ELR (cell line): ENCODE measurements around the gene ZBTB7C.
A peak's percentile ranks its signal among the peaks of the same experiment; 100 is the strongest.

Experiments
- DNase-seq: peaks from one replicate; pipeline ENCODE4 v3.0.0-alpha.2; 2015; ENCODE audit warnings: low read depth

Gene ZBTB7C

DNA sequence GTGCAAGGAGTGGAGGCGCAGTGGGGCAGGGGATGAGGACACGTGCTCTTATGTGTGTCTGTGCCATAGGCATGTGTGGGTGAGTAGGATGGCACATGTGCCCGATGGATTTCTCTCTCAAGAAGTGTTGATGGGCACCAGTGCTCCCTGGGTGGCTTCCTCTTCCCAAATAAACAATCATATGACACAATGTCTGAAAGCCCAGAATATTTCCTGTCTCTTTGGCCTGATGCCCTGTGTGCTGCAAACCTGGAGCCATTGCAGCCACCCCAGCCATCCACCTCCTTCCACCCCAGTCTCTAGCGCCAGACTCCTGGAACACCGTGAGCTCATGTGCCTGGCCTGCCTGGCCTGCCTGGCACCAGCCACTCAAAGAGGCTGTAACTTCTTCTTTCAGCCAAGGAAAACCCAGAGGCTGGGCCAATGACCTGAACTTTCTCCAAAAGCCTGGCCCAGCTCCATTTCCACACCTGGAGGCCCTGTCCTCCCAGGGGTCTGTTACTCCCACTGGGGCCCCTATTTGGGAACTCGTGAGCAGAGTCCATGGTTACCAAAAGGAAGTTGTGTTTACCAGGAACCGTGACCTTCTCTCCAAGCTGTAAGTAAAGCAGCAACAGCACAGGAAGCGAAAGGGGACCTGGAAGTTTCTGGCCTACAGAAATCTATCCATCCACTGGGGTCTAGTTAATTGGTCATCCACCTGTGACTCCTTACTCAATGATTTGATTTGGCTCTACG, 9.5 kb upstream of the ZBTB7C start:
- DNase-seq = no peak

DNA sequence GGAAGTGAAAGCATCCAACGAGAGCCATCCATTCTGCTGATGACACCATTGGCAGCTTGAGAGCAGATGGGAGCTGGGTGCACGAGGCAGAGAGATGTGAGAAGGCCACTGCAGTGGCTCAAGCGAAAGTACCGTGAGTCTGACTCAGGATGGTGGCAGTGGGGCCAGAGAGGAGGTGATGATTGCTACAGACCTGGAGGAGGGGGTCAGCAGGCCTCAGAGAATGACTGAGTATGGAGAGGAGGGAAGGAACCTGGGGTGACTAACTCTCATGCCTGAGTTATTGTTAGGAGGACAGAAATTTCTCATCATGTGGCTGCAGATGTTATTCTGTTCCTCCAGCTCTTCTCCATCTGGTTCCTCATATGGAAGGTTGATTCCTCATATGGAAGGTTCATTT, 8.8 kb upstream of the ZBTB7C start:
- peak; percentile 8 for DNase-seq

DNA sequence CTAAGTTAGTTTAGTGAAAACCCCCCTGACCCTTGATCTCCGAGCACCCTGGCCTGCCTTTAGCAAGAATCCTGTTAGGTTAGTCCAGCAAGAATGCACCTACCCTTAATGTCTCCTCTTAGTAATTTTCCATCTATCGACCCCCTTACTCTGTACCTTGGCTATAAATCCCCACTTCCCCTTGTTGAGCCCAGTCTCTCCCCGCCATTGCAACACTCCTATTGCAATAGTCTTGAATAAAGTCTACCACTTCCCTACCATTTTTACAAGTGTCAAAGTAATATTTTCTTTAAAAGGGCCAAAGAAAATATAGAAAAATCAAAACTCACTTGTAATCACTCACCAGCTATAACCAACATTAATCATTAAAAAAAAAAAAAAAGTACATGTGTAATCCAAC, 4.2 kb upstream of the ZBTB7C start:
- no peak for DNase-seq

DNA sequence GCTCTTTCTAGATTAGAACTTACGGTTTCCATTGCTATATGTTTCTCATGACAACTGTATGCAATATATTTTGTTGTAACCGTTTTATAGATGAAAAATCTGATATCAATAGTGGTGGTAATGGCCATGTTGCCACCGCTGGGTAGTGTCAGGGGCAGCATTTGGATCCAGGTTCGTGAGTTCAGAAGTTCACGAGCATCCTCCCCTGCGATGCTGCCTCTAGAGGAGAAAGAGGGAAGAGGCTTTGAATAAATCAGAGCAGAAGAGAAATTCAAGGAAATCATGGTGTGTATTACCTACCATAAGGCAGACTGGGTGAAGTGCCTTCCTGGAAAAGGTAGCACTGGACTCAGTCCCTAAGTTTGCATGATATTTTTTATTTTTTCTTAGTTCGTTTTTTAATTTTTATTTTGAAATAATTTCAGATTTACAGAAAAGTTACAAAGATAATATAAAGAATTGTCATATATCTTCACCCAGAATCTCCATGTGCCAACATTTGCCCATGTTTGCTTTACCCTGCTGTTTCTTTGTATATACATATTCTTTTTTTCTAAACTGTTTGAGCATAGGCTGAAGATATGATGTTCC, 3.3 kb upstream of the ZBTB7C start:
- DNase-seq = peak; percentile 65

DNA sequence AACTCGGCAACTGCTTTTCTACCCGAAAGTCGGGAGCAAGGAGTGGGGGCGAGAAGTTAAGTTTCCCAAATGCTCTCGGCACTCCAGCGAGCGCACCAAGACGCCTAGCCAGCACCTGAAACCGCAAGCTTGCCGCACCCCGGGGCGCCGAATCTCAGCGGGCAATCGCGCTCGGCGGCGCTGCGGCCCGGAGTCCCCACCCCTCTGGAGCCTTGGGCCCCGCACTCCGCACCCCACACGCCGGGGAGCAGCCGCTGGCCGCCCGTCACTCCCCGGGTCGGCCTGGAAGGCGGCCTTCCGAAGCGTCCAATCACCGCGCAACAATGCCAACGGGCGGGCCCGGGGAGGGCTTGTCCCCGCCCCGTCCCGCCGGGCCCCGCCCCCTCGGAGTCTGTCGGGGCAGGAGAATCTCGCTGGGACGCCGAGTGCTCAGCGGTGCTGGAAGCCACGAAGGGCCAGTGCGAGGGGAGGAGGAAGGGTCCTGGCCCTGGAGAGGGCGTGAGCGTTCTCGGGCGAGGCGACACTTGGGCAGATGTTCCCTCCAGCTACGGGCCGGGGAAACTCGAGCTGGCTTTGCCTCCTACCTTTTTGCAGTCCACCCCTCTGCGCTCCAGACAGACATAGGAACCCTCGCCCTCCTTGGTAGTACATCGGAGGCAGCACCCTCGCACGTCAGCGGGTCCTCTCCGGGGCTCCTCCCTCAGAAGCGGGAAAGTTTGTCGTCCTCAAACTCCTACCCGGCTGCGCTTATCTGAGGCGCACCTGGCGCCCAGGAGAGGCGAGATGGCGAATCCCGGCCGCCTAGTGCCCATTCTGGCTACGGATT, 1.1 kb upstream of the ZBTB7C start:
- peak; percentile 86 for DNase-seq

DNA sequence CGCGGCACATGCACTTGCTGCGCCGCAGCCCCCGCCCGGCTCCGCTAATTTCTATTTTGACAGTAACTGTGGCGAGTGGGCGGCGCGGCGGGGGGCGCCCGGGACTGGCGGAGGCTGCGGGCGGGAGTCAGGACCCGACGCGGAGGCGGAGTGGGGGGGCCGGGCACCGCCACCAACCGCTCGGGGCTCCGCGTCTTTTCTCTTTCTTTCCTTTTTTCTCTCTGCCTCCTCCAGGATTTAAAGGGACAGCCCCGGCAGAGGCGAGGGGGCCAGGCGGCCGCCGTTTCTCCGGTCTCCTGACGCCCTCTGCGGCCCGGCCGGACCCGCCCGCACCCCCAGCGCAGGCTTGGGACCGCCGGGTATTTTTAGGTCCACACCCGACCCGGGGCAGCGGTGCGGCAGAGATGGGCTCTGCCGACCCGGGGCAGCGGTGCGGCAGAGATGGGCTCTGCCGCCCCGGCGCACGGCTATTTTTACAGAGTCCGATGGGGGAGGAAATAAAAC, 460 bp upstream of the ZBTB7C start:
- peak; percentile 24 for DNase-seq

DNA sequence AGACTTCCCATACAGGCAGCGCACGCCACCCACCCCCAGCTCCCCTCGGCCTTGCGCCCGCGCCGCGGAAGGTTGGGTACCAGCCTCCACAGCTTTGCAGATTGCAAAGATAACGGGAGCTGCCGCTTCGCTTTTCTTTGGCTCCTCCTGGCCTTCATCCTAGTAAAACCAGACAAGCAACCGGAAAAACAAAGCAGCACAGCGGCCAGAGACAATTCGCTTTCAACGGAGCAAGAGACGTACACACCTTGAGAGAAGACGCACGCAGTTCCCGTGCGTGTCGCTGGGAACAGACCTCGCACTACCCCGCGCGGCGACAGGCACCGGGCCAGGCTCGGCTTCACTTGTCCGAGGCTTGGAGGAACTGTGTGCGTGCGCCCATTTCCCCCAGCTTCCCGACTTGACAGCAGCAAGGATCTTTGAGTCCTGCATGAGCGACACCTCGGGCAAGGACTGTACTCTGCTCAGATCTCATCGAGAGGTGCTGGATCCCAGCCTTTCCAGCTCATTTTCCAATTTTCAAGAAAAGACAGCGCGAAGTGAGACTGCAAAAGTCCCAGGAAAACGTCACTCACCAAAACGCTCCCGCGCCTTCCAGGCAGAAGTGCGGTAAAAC, 964 bp downstream of the ZBTB7C start:
- DNase-seq = no peak

DNA sequence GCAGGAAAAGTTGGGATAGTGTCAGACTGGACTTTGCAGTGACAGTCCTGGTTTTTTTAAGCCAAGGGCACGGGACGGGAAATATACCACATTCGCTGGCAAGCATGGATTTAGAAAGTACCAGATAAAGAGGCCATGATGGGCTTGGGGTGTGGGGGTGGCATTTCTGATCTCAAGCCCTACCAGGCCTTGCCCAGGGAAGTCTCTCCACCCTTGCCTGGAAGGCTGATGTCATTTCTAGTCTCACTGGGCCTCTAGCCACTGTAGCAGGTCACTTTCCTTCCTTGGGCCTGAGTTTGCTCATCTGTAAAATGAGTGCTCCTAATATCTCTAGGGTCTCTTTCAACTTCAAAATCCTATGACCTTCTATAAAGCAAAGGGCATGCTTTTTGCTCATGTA, 1.8 kb downstream of the ZBTB7C start:
- no peak for DNase-seq

DNA sequence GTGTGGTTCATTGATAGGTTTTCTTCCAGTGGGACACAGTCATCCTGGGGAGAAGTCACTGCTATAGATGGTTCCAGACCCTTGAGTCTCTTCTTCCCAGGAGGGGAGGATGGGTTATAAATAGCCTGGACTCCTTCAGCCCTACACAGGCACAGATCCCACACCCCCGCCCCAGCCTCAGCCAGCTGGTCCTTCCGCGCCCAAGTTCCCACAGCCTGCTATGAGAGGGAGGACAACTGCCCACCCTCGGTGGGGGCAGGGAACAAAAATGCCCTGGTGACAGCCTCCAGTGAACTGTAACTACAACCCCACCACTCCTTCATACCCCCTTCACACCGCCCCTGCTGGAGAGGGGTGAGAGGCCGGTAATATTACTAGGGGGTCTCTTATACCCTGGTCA, 3.2 kb downstream of the ZBTB7C start:
- DNase-seq = no peak

DNA sequence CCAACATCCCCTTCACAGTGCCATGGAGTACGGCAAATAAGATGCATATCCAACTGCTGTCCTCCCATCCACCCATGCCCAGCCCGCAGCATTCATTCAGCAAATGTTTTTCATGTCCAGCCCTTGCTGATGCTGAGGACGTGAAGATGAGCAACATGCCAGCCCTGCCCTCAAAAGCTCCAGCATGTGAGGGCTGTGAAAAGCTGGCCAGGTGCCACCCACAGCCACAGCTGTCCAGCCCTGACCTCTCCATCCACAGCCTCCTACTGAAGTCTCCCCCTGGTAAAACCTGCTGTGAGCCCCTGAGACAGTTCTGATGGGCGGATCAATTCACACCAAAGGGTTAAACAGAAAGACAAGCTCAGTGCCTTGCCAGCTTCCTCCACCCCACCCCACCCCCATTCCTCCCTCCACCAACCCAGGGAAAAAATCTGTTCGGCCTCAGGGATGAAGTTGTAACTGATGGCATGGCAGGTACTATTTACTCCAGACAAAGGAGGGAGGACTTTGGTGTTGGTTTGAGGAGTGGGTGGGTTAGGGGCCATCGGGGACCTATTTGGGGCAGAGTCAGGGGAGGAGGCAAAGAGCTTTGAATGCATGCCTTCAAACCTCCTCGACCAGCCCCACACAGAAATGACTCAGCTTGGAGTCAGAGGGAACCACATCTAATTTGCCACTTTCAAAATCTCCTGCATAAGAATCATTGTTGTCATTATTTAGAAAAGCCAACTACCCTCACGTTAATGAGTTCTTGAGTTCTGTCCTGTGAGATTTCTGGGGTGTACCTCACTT, 4.3 kb downstream of the ZBTB7C start:
- DNase-seq = peak; percentile 56

DNA sequence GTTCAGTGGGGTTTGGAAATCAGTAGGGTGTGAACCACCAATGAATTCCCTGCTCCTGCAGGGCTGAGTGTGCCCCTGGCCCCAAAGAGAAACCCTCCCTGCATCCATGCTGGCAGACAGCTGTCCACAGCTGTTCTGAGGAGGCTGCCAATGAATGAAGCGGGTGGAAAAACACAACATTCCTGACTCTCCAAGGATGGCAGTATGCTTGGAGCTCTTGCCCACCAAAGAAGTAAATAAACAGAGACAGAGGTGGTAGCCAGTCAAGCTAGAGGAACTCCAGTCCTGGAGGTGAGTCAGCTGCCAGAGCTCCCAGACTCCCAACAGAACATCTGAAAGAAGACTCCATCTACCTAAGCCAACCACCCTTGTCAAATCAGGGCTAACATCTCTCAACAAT, 6.2 kb downstream of the ZBTB7C start:
- peak; percentile 16 for DNase-seq

DNA sequence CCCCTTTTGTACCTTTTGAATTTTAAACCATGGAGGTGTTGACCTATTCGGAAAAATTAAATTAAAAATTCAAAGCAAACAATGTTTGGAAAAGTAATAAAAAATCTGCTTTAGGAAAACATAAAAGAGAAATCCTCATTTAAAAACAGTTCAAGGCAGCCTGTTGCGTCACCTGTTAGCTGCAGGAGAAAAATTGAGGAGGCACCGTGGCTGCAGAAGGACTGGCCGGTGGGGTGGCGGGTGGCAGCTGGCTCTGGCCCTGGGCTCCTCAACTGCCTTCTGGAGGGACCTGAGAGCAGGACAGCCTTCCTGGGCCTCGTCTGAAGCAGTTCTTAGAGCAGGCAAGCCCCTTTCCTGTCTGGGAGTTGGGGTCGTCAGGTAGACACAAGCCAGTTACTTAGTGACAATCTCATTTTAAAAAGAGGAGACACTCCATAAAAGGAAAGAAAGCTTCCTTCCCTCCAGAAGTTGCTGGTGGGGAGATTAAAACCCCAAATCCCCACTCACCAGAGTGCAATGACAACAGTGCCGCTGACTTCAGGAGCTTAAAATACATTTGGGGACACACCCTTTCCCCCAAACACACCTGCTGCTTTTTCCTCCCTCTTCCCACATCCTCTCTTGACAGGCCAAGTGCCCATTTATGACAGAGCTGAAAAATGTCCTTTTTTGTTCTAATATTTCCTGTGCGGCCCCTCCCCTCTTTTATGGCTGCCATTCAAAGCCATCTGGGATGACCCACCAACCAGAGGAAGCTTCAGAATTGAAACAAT, 9.7 kb downstream of the ZBTB7C start:
- DNase-seq = no peak

DNA sequence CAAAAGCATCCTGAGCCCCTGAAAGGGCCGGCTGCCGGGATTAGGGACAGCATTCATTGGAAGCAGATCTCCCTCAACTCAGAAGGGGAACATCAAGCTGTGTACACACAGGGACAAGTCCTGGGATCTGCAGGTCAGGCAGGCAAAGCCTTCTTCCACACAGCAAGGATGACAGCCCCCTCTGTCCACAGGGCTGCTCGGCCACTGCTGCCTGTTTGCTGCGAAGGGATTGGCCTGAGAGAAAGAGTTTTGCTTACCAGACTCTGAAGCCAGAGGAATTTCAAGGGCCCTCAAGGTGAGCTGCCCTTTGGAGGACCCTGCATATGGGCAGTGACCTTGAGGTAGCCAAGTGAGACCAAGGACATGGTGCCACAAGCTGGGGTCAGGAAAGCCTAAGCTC, 11.1 kb downstream of the ZBTB7C start:
- DNase-seq = no peak

DNA sequence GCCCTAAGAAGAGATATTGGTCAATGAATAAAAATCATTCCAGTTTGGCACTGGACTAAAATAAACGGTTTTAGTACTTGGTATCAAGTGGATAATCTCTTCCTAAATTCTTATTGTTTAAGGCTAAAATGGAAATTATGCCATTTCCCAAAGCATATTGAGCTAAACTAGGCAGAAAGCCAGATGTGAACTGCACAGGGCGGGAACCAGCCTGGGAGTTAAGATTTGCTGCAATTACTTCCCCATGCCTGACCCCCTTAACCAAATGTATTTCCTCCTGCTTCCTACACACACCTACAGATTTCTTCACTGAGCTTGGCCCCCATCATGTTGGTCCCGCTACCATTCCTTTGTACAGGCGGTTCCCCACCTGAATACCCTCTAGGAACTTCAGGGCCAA, 12.2 kb downstream of the ZBTB7C start:
- DNase-seq = no peak

DNA sequence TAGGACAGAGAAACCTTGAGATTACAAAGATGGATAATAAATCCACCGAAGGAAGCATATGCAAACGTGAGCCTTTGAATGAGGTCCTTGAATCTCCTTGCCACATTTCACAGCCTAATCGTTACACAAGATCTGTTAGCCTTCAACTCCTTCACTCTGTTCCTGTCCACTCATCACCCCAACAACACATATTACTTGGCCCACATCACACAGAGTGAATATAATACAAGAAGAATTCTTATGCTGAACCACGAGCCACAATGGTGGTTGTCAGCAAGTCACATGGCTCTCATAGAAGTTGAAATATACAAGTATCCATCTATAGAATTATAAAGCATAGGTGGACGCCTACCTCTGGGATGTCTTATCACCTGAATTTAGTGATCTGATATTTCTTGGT, 12.6 kb downstream of the ZBTB7C start:
- DNase-seq = no peak

DNA sequence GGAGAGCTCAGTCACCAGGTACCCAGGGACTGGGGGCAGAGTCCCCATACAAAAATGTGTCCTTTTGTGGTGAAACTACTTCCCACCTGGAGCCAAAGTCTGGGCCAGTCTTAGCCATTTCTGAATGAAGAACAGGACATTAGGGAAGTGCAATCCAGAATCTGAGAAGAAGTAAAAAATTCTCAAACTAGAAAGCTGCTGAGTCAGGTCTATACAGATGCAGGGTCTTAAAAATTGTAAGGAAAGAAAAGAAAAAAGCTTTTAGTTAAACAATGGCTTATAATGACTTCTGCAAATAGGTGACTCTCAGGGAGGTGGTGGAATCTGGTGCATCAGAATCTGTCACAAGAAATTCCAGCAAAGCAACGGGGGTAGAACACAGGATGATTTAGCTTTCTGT, 13.5 kb downstream of the ZBTB7C start:
- no peak for DNase-seq

DNA sequence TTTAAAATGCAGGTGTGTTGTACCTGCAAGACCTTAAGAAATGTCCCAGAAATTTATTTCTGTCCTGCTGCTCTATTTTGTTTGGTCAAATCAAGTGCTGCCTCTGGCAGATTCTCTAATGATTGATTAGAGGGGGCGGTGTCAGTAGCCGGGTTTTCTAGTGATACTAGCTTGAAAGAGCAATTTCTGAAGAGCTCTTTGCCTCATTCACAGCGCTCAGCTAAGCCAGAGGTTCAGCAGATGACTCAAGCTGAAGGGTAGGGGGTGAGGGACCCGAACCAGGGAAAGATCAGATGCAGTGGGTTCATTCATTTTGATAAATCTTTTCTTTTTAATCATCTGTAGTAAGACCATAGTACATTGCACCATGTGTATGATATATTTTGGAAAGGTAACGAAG, 15.0 kb downstream of the ZBTB7C start:
- DNase-seq = no peak

DNA sequence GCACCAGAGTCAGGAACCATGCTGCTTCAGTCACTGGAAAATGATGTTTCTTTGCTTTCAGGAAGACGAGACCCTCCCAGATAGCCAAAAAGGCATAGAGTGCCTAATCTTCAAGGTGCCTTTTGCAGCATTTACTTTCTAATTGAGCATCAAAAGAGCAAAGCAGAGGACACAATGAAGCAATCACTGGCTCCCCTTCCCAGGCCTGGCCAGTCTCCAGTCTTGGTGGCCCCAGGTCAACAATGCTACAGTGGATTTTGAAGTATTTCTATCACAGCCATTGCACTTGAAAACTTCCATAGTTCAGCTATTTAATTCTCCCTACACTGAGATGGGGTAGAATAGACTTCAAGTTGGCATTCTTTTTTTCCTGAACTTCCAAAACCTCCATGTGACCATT, 15.4 kb downstream of the ZBTB7C start:
- no peak for DNase-seq

DNA sequence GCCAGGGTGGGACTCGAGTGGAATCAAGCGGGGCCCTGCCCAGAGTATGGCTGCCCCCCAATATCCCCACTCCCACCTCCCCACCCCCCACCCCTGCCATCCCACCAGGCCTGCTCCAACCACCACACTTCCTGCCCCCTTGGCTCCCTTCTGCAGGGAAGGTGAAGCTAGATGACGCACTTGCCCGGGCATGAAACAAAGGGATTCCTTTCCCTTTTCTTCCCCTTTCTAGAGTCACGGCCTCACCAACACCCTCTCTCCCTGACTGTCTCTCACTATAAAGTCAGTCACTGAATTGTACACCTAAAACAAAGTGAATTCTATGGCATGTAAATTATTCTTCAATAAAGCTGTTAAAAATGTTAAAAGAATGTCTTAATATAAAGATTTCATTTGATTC, 16.0 kb downstream of the ZBTB7C start:
- no peak for DNase-seq

DNA sequence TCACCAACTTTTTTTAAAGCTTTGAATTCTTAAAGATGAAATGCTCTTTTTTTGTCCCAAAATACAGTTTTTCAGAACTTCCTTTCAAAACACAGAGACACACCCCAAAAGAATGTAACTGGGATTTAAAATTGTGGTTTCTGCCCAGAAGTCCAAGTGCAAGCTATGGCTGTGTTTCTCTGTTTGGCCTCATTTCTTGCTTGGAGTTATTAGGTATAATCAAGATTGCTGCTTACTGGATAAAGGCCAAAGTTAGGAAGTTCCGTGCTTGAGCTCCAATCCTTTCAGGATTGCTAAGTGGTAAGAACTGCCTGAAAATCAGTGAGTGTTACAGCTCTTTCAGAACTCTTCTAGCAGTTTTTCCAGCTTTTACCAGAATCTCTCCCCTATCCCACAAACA, 16.9 kb downstream of the ZBTB7C start:
- DNase-seq = no peak

DNA sequence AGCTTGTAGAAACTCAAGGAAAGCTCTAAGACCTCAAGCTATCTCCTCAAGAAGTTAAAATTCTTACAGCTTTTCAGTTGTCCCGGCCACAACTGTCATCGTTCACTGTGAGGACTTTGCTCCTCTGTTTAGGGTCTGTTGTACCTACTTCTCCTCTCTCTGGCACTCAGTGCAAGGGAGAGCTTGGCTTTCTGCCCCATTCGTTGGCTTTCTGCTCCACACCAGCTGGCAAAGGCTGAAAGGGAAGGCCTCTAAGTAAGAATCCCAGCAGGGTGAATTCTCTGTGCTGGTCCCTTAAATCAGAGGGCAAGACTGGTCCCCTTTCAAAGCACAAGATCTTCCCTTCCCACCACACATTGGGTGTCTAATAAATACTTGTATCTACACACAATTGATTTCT, 17.3 kb downstream of the ZBTB7C start:
- no peak for DNase-seq
